ENCODE results near the gene SCNN1G.

DNA sequence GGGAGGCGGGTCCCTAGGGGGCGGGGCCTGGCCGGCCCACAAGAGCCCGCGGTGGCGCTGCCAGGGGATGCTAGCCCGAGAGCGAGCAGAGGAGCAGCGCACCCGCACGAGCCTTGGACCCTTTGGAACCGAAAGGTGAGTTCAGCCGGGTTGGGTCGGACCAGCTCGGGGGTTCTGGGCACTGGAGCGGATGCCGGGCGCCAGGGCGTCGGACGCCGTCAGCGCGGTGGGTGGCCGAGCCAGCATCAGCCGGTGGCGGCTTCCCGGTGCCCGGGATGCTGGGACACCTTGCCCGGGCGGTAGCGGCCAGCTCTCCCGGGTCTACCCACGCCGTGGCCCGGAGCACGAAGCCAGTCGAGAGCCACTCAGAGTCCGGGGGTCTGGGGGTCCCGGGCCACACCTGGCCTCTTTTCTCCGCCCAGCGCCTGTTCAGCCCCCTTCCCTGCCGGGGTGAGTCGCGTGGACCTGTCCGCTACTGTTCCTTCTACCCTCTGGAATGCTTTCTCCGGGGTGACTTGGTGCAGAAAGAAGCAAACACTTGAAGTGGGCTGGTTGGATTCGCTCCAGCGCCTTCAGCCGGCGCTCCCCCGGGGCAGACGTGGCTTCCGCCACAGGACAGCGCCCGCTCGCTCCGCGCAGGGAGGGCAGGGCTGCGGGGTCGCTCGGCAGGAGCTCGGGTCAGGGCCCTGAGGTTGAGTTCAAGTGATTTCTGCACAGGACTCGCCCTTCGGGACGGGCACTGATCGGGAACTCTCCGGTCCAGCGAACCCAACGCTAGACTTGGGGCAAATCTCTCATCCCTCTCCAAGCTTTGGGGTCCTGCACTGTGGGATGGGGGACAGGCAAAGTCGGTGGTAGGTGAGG lies at the start of gene SCNN1G:
- TF ChIP-seq, protein P1, sequence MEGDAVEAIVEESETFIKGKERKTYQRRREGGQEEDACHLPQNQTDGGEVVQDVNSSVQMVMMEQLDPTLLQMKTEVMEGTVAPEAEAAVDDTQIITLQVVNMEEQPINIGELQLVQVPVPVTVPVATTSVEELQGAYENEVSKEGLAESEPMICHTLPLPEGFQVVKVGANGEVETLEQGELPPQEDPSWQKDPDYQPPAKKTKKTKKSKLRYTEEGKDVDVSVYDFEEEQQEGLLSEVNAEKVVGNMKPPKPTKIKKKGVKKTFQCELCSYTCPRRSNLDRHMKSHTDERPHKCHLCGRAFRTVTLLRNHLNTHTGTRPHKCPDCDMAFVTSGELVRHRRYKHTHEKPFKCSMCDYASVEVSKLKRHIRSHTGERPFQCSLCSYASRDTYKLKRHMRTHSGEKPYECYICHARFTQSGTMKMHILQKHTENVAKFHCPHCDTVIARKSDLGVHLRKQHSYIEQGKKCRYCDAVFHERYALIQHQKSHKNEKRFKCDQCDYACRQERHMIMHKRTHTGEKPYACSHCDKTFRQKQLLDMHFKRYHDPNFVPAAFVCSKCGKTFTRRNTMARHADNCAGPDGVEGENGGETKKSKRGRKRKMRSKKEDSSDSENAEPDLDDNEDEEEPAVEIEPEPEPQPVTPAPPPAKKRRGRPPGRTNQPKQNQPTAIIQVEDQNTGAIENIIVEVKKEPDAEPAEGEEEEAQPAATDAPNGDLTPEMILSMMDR (conservative IDR thresholded peaks at IDR 0.05; ENCODE audit: low read length) = peak; percentile 46
- TF ChIP-seq EZH2phosphoT487 (IDR thresholded peaks at IDR 0.05; ENCODE audit: borderline replicate concordance, low read depth, low read length) = no peak

Measured in OCI-LY7 (cell line).